Mucosa of gallbladder (tissue), 1 donor: ENCODE measurements around the gene KRT72. TPM values are rescaled to one million over a fixed set of nuclear protein-coding genes. Genes with fewer than 3 reads are reported as not detected.
"Not testable (repeated sequence)": the region's sequence is repeated elsewhere in the genome, so short reads cannot be mapped to it uniquely, and the experiment has no call there.

Experiments used
- DNase-seq: peaks from one replicate; pipeline ENCODE4 v3.0.0-alpha.2; 2020; ENCODE audit warnings: low spot score
- total RNA-seq: library from RNA; stranded (reverse); gene quantifications from one replicate; pipeline ENCODE4 v1.2.1, GENCODE V29; 2021
- donor health status: DM: no; HTN: no; CAD: no.

Gene KRT72
- total RNA-seq, 1 donor from 2014 or later: not detected

- DNase-seq: no peak
Measured at GRCh38 chr12:52607314-52607713, 6.1 kb upstream of the KRT72 start.

- DNase-seq: no peak
Measured at GRCh38 chr12:52606581-52607218, 5.4 kb upstream of the KRT72 start.

GRCh38 chr12:52606096-52606495 lies 4.8 kb upstream of the KRT72 start:
- DNase-seq: no peak

- DNase-seq: no peak
Measured at GRCh38 chr12:52605542-52605941, 4.3 kb upstream of the KRT72 start.

- no peak for DNase-seq
Measured at GRCh38 chr12:52604859-52605258, 3.6 kb upstream of the KRT72 start.

GRCh38 chr12:52603314-52603713 lies 2.1 kb upstream of the KRT72 start:
- no peak for DNase-seq

GRCh38 chr12:52602552-52602951 lies 1.3 kb upstream of the KRT72 start:
- DNase-seq: no peak

GRCh38 chr12:52601671-52602070 lies 408 bp upstream of the KRT72 start:
- DNase-seq: no peak

- no peak for DNase-seq
Measured at GRCh38 chr12:52600475-52600874, 788 bp downstream of the KRT72 start.

- DNase-seq: no peak
Measured at GRCh38 chr12:52600071-52600470, 1.2 kb downstream of the KRT72 start.

GRCh38 chr12:52598966-52599365 lies 2.3 kb downstream of the KRT72 start:
- DNase-seq: no peak

- DNase-seq: not testable (repeated sequence)
Measured at GRCh38 chr12:52594237-52594636, 7.0 kb downstream of the KRT72 start.

- no peak for DNase-seq
Measured at GRCh38 chr12:52591521-52591920, 9.7 kb downstream of the KRT72 start.

GRCh38 chr12:52590021-52590420 lies 11.2 kb downstream of the KRT72 start:
- no peak for DNase-seq

- no peak for DNase-seq
Measured at GRCh38 chr12:52587563-52587962, 13.7 kb downstream of the KRT72 start.

GRCh38 chr12:52585946-52586345 lies 15.3 kb downstream of the KRT72 start:
- DNase-seq: no peak

GRCh38 chr12:52585066-52585465 lies 16.2 kb downstream of the KRT72 start:
- no peak for DNase-seq

GRCh38 chr12:52584156-52584682 lies 17.0 kb downstream of the KRT72 start:
- DNase-seq: no peak

- peak; percentile 52 for DNase-seq
Measured at GRCh38 chr12:52582971-52583456, 18.2 kb downstream of the KRT72 start.

- DNase-seq: no peak
Measured at GRCh38 chr12:52582486-52582885, 18.8 kb downstream of the KRT72 start.

GRCh38 chr12:52581481-52581880 lies 19.8 kb downstream of the KRT72 start:
- DNase-seq: no peak

- no peak for DNase-seq
Measured at GRCh38 chr12:52581066-52581465, 20.2 kb downstream of the KRT72 start.

GRCh38 chr12:52580496-52580895 lies 20.8 kb downstream of the KRT72 start:
- no peak for DNase-seq
